Measurements from ENCODE around the gene ARID1B.

ARID1B gene

GRCh38 chr6:156804402-156804801, 27.2 kb downstream of the ARID1B start:
- H3K4me3 ChIP-seq (ENCODE audit: low read depth, low read length) = no peak overlapping the region
- TF ChIP-seq CTCF (conservative IDR thresholded peaks at IDR 0.05; ENCODE audit: low read depth, low read length) = no peak
- no peak for DNase-seq (ENCODE audit: low read depth)

GRCh38 chr6:156806155-156806554, 29.0 kb downstream of the ARID1B start:
- no peak overlapping the region for H3K4me3 ChIP-seq (ENCODE audit: low read depth, low read length)
- no peak for TF ChIP-seq CTCF (conservative IDR thresholded peaks at IDR 0.05; ENCODE audit: low read depth, low read length)
- no peak for DNase-seq (ENCODE audit: low read depth)

GRCh38 chr6:156807028-156807427, 29.9 kb downstream of the ARID1B start:
- no peak for DNase-seq (ENCODE audit: low read depth)
- TF ChIP-seq CTCF (conservative IDR thresholded peaks at IDR 0.05; ENCODE audit: low read depth, low read length) = no peak
- no peak overlapping the region for H3K4me3 ChIP-seq (ENCODE audit: low read depth, low read length)

- no peak for TF ChIP-seq CTCF (conservative IDR thresholded peaks at IDR 0.05; ENCODE audit: low read depth, low read length)
- DNase-seq (ENCODE audit: low read depth) = no peak
- H3K4me3 ChIP-seq (ENCODE audit: low read depth, low read length) = no peak overlapping the region
Observed at GRCh38 chr6:156807795-156808194, 30.6 kb downstream of the ARID1B start.

- DNase-seq (ENCODE audit: low read depth) = peak; percentile 65
- TF ChIP-seq CTCF (conservative IDR thresholded peaks at IDR 0.05; ENCODE audit: low read depth, low read length) = no peak
- H3K4me3 ChIP-seq (ENCODE audit: low read depth, low read length) = no peak overlapping the region
Observed at GRCh38 chr6:156808287-156808686, 31.1 kb downstream of the ARID1B start.

GRCh38 chr6:156809034-156809433, 31.9 kb downstream of the ARID1B start:
- TF ChIP-seq CTCF (conservative IDR thresholded peaks at IDR 0.05; ENCODE audit: low read depth, low read length) = no peak
- peak; percentile 84 for DNase-seq (ENCODE audit: low read depth)
- H3K4me3 ChIP-seq (ENCODE audit: low read depth, low read length) = no peak overlapping the region

GRCh38 chr6:156809446-156810178, 32.4 kb downstream of the ARID1B start:
- DNase-seq (ENCODE audit: low read depth) = no peak

More at GRCh38 chr6:156809446-156810178, 32.4 kb downstream of the ARID1B start:
- H3K4me3 ChIP-seq (ENCODE audit: low read depth, low read length) = no peak overlapping the region
- no peak for TF ChIP-seq CTCF (conservative IDR thresholded peaks at IDR 0.05; ENCODE audit: low read depth, low read length)

Measured in choroid plexus epithelial cell (primary cell).